Left cardiac atrium (tissue), 4 donors: ENCODE results near the gene CCDC192. TPM values are rescaled to one million over a fixed set of nuclear protein-coding genes. Genes with fewer than 3 reads are reported as not detected.

ENCODE experiments used
- ATAC-seq, 2 donors: fragments of 200-7000 bp; cut with Tn5 transposase; one replicate each; pipeline ENCODE4 v1.9.1; 2020; ENCODE audit warnings: mild to moderate bottlenecking in 2 of 2, moderate library complexity in 2 of 2
- DNase-seq: peaks from one replicate; pipeline ENCODE4 v3.0.0-alpha.2; 2020
- intact Hi-C, 2 donors: fragments of 100-400 bp; cut with DNase I; formaldehyde crosslinking; loops; one replicate each; pipeline versions ENCODE4 v1.14.1 to v1.15.1; 2022 to 2023
- total RNA-seq, 2 donors: library from RNA; stranded (reverse); fragmentation: NEBNext Ultra II Directional; extraction: Animal tissue kit (Norgen Biotek cat#: 25700); gene quantifications; one replicate each; pipeline ENCODE4 v1.2.1, GENCODE V29; 2021
- donor health status: DM: no; HTN: yes; CAD: no.
- donor health status: DM: no; HTN: yes; CAD: no; lungs with severe emphysema.
- donor health status: DM: yes; HTN: yes; CAD: no.
- donor health status: Dilated cardiomyopathy.

Gene CCDC192
- total RNA-seq, 2 donors from 2014 or later: not detected

GRCh38 chr5:127799293-127799905 is 96.2 kb downstream of the CCDC192 start:
- ATAC-seq (no peak), DNase-seq (no peak)
- intact Hi-C loops: no loop called here

- intact Hi-C loops: no loop called here
- no peak for ATAC-seq
Measured at GRCh38 chr5:127801751-127802476, 98.7 kb downstream of the CCDC192 start.

DNA sequence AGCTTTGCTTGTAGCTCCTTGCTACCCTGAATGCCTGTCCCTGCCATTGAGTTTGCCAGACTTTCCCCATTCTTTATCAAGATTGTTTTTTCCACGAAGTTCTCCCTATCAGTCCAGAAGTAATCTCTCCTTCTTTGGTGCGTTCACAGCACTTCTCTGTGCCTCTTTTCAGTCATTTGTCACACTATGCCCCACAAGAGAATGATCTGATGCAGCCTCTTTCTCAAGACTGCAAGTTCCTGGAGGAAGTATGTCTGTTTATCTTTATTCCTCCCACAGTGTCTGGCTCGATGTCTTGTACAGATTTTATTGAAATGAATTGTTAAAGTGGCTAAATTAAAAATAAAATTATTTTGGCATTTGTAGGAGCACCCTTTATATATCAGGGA is 99.3 kb downstream of the CCDC192 start:
- no peak for ATAC-seq
- intact Hi-C loops: no loop called here
- DNase-seq: no peak

More at GRCh38 chr5:127801751-127802476, 98.7 kb downstream of the CCDC192 start:
- no peak for DNase-seq

DNA sequence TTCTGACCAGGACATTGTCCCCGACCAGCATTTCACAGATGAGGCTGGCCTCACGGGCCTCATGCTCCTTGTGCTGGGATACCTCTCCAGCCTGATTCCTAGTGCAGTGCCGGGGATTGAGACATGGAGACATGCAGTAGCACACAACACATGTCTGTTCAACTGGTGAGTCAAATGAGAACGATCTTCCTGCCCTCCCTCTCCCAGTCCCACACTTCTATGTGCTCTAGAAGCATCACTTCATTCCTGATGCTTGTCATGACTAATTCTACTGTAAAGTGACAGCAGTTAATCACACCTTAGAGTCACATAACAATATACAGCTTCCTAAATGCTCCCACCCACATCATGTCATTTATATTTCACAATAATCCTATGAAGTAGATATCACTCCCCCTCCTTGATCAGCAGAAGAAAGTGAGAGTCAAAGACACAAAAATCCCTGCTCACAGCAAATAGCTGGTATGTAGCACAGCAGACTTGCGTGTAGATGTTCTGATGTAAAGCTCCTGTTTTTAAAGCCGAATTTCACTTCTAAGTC is 101.8 kb downstream of the CCDC192 start:
- intact Hi-C loops: no loop called here
- ATAC-seq (no peak), DNase-seq (no peak)

GRCh38 chr5:127805448-127805847 is 102.3 kb downstream of the CCDC192 start:
- no peak for ATAC-seq
- intact Hi-C loops: no loop called here
- DNase-seq: no peak

DNA sequence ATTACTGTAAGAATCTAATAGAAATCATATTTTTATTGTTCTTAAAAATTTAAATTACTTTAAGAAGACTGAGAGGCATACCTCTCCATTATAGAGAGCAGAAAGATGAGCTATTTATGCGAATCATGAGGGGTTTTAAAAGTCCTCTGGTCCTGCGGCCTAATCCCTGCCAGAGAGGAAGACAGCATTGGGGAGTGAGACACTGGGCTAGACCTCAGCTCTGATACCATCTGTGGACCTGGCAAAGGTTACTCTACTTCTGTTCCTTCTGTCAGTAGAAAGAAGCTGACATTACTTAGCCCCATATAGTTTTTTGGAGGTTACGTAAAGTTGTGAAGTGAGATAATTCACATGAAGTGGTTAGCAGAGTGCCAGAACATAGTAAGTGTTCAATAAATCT is 103.6 kb downstream of the CCDC192 start:
- intact Hi-C loops: no loop called here
- no peak for DNase-seq
- ATAC-seq: no peak

DNA sequence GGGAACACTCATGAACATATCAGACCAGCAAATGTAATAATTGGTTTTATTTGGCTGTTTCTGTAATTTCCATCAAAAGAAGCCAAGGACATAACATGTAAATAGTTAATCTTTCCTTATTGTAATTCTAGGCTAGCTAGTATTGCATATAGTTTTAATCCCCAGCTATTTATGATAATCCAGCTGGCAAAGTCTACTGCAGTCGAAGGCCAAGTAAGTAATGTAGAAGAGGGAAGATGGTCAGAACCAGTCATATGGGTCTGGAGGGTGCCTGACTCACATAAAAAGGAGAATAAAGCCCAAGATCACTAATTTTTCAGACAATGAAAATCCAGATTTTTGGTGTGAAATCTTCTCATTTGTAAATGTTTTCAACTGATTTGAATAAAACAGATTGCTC is 106.3 kb downstream of the CCDC192 start:
- DNase-seq: no peak
- no peak for ATAC-seq
- intact Hi-C loops: no loop called here

DNA sequence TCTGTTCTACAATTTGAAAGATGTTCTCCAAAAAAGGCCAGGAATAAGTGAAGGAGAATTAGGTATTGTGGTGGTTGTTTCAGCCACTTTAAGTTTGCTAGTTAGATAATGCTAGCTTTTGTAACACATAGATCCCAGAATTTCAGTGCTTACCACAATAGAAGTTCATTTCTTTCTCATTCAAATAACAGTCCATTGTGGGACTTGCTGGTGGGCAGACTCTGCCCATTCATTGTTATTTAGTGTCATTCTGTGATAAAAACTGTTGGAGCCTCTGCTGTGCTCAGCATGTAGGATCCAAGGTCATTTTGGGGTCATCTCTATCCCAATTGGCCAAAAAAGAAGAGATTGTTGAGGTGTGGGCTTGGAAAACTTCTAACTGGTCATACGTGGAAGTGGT is 106.8 kb downstream of the CCDC192 start:
- ATAC-seq: no peak
- DNase-seq: no peak
- intact Hi-C loops: no loop called here

GRCh38 chr5:127810707-127811490 is 107.7 kb downstream of the CCDC192 start:
- intact Hi-C loops: no loop called here
- ATAC-seq: no peak
- no peak for DNase-seq

DNA sequence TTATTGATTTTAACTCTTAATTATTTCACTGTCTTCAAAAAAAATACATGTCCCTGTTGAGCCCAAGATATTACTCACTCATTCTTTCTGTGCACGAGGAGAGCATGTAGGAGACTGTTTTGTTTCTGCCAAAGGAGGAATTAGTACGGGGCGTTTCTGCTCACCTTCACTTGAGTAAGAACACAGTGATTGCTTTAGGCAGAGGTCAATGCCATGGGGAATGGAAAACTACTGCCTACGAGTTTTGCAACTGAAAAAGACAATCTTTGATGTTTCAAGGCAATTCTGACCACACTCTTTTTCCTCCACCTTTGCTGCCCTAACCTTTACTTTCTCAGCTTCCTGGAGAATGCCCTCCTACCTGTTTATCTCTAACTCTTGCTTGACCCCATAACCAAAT is 109.4 kb downstream of the CCDC192 start:
- ATAC-seq (no peak), DNase-seq (no peak)
- intact Hi-C loops: no loop called here

- ATAC-seq (no peak), DNase-seq (no peak)
- intact Hi-C loops: no loop called here
Measured at GRCh38 chr5:127813633-127814587, 110.7 kb downstream of the CCDC192 start.

DNA sequence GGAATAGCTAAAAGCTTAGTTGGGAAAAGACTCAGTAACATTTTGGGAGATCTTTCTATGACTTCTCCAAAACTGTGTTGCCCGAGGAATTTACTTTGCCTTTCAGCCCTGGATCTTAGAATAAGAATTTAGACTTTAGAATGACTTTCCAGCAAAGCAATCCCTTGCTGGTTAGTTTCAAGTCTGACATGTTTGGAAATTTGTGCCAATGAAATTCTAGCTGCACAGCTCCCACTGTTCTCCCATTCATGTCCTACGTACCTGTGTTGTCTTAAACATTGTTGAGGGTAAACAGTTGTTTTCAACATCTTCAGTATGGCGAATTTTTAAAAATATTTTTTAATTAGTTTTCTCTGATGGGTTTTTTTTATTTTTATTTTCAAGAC is 111.4 kb downstream of the CCDC192 start:
- DNase-seq: no peak
- intact Hi-C loops: no loop called here
- no peak for ATAC-seq

- intact Hi-C loops: no loop called here
- DNase-seq: no peak
- no peak for ATAC-seq
Measured at GRCh38 chr5:127820910-127821553, 117.8 kb downstream of the CCDC192 start.

DNA sequence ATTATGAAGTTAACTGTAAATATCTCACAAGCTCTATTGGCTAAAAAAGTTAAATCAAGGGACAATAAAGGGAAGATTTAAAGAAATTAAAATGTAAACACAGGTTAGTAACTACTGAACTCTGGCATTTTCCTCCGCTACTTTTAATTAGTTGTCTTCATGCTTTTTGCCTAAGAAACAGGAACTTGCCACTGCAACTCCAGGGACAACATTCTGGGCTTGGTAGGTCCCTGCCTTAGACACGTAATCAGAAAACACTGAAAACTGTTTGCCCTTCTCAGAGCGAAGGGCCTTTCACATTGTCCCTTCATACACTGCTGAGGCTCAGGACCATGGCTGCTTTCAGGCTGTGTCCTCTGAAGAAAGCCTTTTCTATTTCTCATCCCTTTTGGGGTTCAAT is 118.7 kb downstream of the CCDC192 start:
- no peak for ATAC-seq
- DNase-seq: no peak
- intact Hi-C loops: no loop called here

DNA sequence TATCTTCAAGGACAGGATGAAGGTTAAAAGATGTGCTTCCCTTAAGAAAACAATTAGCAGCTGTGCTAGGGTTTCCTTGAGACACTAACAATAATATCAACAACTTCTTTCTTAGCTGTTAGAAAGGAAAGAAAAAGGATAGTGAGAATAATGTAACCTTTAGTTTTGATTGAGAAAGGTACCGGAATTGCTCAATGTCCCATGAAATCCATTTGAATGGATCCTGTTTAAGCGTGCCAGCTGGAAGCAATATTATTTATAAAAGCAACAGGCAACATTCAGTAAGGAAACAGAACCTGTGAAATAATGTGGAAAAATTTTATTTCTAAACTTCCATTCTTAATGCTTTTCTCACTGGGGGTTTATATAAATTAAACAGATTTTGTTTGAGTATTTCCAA is 120.9 kb downstream of the CCDC192 start:
- intact Hi-C loops: no loop called here
- no peak for ATAC-seq
- DNase-seq: no peak

- DNase-seq (no peak), ATAC-seq (no peak)
- intact Hi-C loops: no loop called here
Measured at GRCh38 chr5:127826011-127826410, 122.8 kb downstream of the CCDC192 start.

DNA sequence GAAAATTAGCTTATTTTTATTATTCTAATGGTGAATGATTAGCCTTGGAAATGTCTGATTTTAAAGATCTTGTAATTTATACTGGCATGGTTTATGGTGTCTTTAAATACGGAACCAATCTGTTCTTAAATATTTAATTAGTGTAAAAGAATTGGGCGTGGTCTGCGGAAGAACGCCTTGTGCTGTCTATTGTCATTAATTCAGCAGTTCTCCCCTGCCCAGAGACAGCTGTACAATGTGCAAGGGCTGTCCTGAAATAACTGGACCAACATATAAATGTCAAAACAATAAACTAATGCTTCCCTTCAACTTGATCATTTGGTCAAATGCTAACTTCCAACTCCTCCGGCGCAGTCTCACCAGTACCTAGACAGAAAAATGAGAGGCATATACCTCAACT is 124.3 kb downstream of the CCDC192 start:
- ATAC-seq: no peak
- intact Hi-C loops: no loop called here

GRCh38 chr5:127830157-127830556 is 127.0 kb downstream of the CCDC192 start:
- intact Hi-C loops: no loop called here

More for the DNA sequence above, 124.3 kb downstream of the CCDC192 start:
- DNase-seq: no peak

More at GRCh38 chr5:127830157-127830556, 127.0 kb downstream of the CCDC192 start:
- no peak for ATAC-seq
- DNase-seq: no peak
